ENCODE data around the gene FBXO24. TPM values are rescaled to one million over a fixed set of nuclear protein-coding genes. Genes with fewer than 3 reads are reported as not detected.

FBXO24 gene
- total and polyA plus RNA-seq, 4 donors: 0.25 to 1.3 (median 0.33) TPM

DNA sequence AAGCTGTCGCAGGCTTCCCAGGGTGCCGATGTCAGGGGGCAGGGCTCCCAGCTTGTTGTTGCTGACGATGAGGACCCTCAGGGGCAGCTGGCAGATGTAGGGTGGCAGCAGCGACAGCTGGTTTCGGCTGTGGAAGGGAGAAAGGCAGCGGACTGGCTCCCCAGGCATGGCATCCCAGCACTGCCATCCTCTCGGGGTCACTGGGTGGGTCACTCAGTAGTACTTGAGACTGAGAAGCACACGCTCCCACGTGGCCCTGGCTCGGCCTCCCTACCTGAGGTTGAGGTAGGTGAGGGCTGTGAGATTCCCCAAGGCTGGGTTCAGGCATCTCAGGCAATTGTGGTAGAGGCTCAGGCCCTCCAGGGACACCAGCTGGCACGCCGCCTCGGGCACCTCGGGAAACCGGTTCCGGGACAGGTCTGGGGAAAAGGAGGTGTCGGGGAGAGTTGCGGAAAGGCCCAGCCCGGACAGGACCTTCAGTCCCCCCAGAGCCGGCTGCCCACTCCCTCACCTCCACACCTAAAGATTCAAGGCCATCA lies 4.0 kb upstream of the FBXO24 start:
- Histone ChIP-seq H3K36me3 (ENCODE audit: control insufficient read depth in 4 of 4, insufficient read depth in 4 of 4, low read length in 4 of 4) (peaks cover 12 to 43% (median 33%) of the 10 kb centered on the region in 4 donors), H3K4me3 (no peak overlapping the region), H3K9me3 (ENCODE audit: control insufficient read depth in 4 of 4, insufficient read depth in 3 of 4, low read length in 3 of 4) (peaks cover 0 to 2% (median 0%) of the 10 kb centered on the region in 4 donors), H3K27me3 (ENCODE audit: control insufficient read depth in 3 of 3, insufficient read depth in 3 of 3, low read length in 2 of 3) (no peaks in the 10 kb centered on the region), H3K27ac (ENCODE audit: low read depth in 1 of 2, low read length in 1 of 2) (peak overlapping the region in 1 of 2 donors; percentile 96), H3K9ac (ENCODE audit: insufficient read depth in 1 of 2, low read length in 2 of 2) (no peak overlapping the region), H3K4me1 (ENCODE audit: control insufficient read depth in 5 of 5, insufficient read depth in 5 of 5, low read length in 5 of 5) (peaks cover 0 to 36% (median 14%) of the 10 kb centered on the region in 5 donors)
- ATAC-seq (ENCODE audit: insufficient read depth, low FRiP score) (no peak), DNase-seq (peak; percentile 39 to 66 (median 63))
- WGBS, 2 donors: 76 to 88% methylated on average over 20 of the region's 20 CpGs
- no peak for TF ChIP-seq CTCF (IDR thresholded peaks at IDR 0.05; ENCODE audit: control extremely low read depth, extremely low read depth)

DNA sequence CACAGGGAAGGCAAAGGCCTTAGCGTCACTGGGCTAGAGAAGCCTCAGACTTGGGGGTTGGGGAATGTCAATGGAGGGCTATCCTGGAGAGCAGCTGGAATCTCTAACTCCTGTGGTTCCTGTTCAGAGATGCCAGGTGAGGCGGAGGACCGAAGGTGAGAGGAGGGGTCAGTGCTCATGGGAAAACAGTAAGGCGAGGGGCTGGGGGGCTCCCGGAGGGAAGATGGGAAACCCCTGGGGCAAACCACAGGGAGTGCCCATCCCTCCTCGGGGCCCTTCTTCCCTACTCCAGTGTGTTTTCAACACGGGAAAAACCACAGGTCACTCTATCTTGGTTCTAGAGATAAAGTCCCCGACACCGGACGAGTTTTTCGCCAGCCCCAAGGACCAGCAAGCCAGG lies 3.5 kb upstream of the FBXO24 start:
- WGBS, 2 donors: 53 to 58% methylated on average over 11 of the region's 11 CpGs
- no peak for ATAC-seq (ENCODE audit: insufficient read depth, low FRiP score)
- Histone ChIP-seq H3K4me3 (no peak overlapping the region), H3K27me3 (ENCODE audit: control insufficient read depth in 3 of 3, insufficient read depth in 3 of 3, low read length in 2 of 3) (no peaks in the 10 kb centered on the region), H3K36me3 (ENCODE audit: control insufficient read depth in 4 of 4, insufficient read depth in 4 of 4, low read length in 4 of 4) (peaks cover 6 to 38% (median 33%) of the 10 kb centered on the region in 4 donors), H3K9me3 (ENCODE audit: control insufficient read depth in 4 of 4, insufficient read depth in 3 of 4, low read length in 3 of 4) (peaks cover 0 to 2% (median 0%) of the 10 kb centered on the region in 4 donors), H3K27ac (ENCODE audit: low read depth in 1 of 2, low read length in 1 of 2) (peak overlapping the region in 1 of 2 donors; percentile 96), H3K9ac (ENCODE audit: insufficient read depth in 1 of 2, low read length in 2 of 2) (no peak overlapping the region), H3K4me1 (ENCODE audit: control insufficient read depth in 5 of 5, insufficient read depth in 5 of 5, low read length in 5 of 5) (peaks cover 0 to 36% (median 14%) of the 10 kb centered on the region in 5 donors)
- no peak for TF ChIP-seq CTCF (IDR thresholded peaks at IDR 0.05; ENCODE audit: control extremely low read depth, extremely low read depth)
- no peak for DNase-seq

DNA sequence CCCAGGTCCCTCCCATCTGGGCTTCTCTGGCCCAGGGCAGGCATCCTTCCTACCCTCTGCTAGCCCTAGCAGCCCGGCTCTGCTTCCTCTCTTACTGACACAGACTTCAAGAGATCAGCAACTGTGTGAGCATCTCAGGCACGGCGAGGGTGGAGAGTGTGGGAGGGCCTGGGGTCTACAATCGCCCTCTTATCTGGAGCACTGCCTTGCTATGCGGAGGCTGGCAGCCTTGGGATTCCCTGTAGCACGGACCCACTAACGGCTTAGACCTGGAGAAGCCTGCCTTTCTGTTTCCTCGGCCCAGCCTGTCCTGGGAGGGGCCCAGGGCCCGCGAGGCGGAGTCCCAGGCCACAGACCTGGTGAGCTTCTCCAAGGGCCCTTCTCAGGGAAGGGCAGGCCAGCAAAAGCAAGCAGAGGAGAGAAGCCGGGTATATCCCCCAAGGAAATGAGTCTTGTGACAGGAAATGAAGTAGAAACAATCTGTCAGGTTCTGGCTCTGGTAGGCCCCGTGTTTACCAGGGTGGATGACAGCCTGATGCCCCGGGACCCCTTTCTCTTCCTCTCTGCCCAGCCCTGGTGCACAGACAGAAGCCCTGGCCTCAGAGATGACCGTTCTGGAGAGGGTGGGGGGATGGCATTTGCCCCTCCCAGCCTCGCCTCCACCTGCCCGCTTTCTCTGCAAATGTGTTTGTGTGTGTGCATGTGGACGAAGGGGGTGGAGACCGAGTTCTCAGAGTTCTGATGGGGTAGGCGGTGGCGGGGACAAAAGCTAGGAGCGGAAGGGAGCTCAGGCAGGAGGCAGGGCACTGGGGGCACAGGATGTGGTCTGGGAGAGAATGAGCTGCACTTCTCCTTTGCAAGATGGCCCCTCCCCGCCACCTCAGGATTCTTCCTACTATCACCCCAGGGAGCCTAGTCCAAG lies 2.7 kb upstream of the FBXO24 start:
- DNase-seq (peak; percentile 42 to 61 (median 50)), ATAC-seq (ENCODE audit: insufficient read depth, low FRiP score) (no peak)
- TF ChIP-seq CTCF (IDR thresholded peaks at IDR 0.05; ENCODE audit: control extremely low read depth, extremely low read depth): no peak
- Histone ChIP-seq H3K4me3 (peak overlapping the region; percentile 31), H3K4me1 (ENCODE audit: control insufficient read depth in 5 of 5, insufficient read depth in 5 of 5, low read length in 5 of 5) (peaks cover 0 to 36% (median 14%) of the 10 kb centered on the region in 5 donors), H3K9me3 (ENCODE audit: control insufficient read depth in 4 of 4, insufficient read depth in 3 of 4, low read length in 3 of 4) (peaks cover 0 to 2% (median 0%) of the 10 kb centered on the region in 4 donors), H3K9ac (ENCODE audit: insufficient read depth in 1 of 2, low read length in 2 of 2) (peak overlapping the region; percentile 31 to 40), H3K27me3 (ENCODE audit: control insufficient read depth in 3 of 3, insufficient read depth in 3 of 3, low read length in 2 of 3) (no peaks in the 10 kb centered on the region), H3K36me3 (ENCODE audit: control insufficient read depth in 4 of 4, insufficient read depth in 4 of 4, low read length in 4 of 4) (peaks cover 3 to 35% (median 29%) of the 10 kb centered on the region in 4 donors), H3K27ac (ENCODE audit: low read depth in 1 of 2, low read length in 1 of 2) (peak overlapping the region in 1 of 2 donors; percentile 96)
- WGBS, 2 donors: 4 to 10% methylated on average over 23 of the region's 23 CpGs

Measured in lung (tissue), 12 donors.